Measurements from ENCODE around the gene XPO5. TPM values are rescaled to one million over a fixed set of nuclear protein-coding genes. Genes with fewer than 3 reads are reported as not detected.

Gene XPO5
- total and polyA plus RNA-seq, 9 of the 15 experiments (the other 6 are each of a cell fraction or from before 2014, with no cell fraction given) = 36.0 to 170 (median 99.1) TPM

DNA sequence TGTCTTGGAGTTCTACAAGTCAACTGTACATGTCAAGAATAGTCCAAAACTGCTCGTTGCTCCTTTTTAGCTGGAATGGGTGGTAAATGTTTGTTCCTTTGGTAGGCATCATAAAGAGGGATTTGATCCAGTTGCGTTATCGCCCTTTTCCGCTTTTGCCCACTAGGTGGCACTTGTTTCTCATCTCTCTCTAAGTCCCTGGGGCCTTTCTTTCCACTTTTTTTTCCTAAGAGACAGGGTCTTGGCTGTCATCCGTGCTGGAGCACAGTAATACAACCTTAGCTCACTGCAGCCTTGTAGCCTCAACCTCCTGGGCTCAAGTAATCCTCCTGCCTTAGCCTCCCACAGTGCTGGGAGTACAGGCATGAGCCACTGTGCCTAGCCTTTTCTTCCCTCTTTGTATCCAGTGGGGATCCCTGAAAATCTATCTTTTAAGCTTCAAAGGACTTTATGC, 32.5 kb upstream of the XPO5 start (continued):
- TF ChIP-seq REST (IDR thresholded peaks at IDR 0.05; ENCODE audit: borderline replicate concordance) = peak; percentile 55; the same call in 1 of the 2 replicates
- no peak for TF ChIP-seq REST (CRISPR knock-in tag; IDR thresholded peaks at IDR 0.05; ENCODE audit: low read depth)
- 0 out of 4 replicates have a peak, but pooled peaks of 1 of the 2 experiments have one; percentile 16 for TF ChIP-seq HDAC1 (IDR thresholded peaks at IDR 0.05)
- TF ChIP-seq ATF4 (CRISPR knock-in tag; IDR thresholded peaks at IDR 0.05) = 0 out of 2 replicates have a peak, but pooled peaks have one; percentile 2
- TF ChIP-seq, protein P1, sequence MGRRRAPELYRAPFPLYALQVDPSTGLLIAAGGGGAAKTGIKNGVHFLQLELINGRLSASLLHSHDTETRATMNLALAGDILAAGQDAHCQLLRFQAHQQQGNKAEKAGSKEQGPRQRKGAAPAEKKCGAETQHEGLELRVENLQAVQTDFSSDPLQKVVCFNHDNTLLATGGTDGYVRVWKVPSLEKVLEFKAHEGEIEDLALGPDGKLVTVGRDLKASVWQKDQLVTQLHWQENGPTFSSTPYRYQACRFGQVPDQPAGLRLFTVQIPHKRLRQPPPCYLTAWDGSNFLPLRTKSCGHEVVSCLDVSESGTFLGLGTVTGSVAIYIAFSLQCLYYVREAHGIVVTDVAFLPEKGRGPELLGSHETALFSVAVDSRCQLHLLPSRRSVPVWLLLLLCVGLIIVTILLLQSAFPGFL (CRISPR knock-in tag; IDR thresholded peaks at IDR 0.05) = 0 out of 2 replicates have a peak, but pooled peaks have one; percentile 65
- no peak for TF ChIP-seq ADNP (tag; IDR thresholded peaks at IDR 0.05)
- TF ChIP-seq ESRRA (IDR thresholded peaks at IDR 0.05; ENCODE audit: borderline replicate concordance, low read depth) = 0 out of 2 replicates have a peak, but pooled peaks have one; percentile 11
- no peak for TF ChIP-seq KHSRP (IDR thresholded peaks at IDR 0.05)
- TF ChIP-seq ARID2 (IDR thresholded peaks at IDR 0.05) = 0 out of 2 replicates have a peak, but pooled peaks have one; percentile 39
- peak in 1 of 2 experiments; percentile 33; a peak in 1 of 3 replicates for TF ChIP-seq CBX3 (IDR thresholded peaks at IDR 0.05; ENCODE audit: borderline replicate concordance in 1 of 2, low read length in 2 of 2)
- peak in 1 of 2 experiments; percentile 7; a peak in 1 of 4 replicates for TF ChIP-seq MAZ (CRISPR knock-in tag; conservative IDR thresholded peaks at IDR 0.05 in 1 of 2, IDR thresholded peaks at IDR 0.05 in 1 of 2)
- TF ChIP-seq IRF2 (CRISPR knock-in tag; IDR thresholded peaks at IDR 0.05) = no peak
- TF ChIP-seq, protein P2, sequence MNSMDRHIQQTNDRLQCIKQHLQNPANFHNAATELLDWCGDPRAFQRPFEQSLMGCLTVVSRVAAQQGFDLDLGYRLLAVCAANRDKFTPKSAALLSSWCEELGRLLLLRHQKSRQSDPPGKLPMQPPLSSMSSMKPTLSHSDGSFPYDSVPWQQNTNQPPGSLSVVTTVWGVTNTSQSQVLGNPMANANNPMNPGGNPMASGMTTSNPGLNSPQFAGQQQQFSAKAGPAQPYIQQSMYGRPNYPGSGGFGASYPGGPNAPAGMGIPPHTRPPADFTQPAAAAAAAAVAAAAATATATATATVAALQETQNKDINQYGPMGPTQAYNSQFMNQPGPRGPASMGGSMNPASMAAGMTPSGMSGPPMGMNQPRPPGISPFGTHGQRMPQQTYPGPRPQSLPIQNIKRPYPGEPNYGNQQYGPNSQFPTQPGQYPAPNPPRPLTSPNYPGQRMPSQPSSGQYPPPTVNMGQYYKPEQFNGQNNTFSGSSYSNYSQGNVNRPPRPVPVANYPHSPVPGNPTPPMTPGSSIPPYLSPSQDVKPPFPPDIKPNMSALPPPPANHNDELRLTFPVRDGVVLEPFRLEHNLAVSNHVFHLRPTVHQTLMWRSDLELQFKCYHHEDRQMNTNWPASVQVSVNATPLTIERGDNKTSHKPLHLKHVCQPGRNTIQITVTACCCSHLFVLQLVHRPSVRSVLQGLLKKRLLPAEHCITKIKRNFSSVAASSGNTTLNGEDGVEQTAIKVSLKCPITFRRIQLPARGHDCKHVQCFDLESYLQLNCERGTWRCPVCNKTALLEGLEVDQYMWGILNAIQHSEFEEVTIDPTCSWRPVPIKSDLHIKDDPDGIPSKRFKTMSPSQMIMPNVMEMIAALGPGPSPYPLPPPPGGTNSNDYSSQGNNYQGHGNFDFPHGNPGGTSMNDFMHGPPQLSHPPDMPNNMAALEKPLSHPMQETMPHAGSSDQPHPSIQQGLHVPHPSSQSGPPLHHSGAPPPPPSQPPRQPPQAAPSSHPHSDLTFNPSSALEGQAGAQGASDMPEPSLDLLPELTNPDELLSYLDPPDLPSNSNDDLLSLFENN (IDR thresholded peaks at IDR 0.05; ENCODE audit: low read depth in 2 of 2, low read length in 2 of 2) = 0 out of 4 replicates have a peak, but pooled peaks of 1 of the 2 experiments have one; percentile 20
